ENCODE data around the gene HAGHL. TPM values are rescaled to one million over a fixed set of nuclear protein-coding genes. Genes with fewer than 3 reads are reported as not detected.
A peak's percentile ranks its signal among the peaks of the same experiment; 100 is the strongest.
"Not testable (repeated sequence)": the region's sequence is repeated elsewhere in the genome, so short reads cannot be mapped to it uniquely, and the experiment has no call there.

Gene HAGHL
- total RNA-seq, 1 donor from 2014 or later: 6.5 TPM

GRCh38 chr16:762595-763268, 35.8 kb downstream of the HAGHL start:
- ATAC-seq: no peak
- DNase-seq (ENCODE audit: low spot score): no peak
- intact Hi-C loops (cut with DNase I): no loop called here

GRCh38 chr16:763369-764183, 36.7 kb downstream of the HAGHL start:
- DNase-seq (ENCODE audit: low spot score) (no peak), ATAC-seq (no peak)
- intact Hi-C loops (cut with DNase I): no loop called here

GRCh38 chr16:764184-764750, 37.4 kb downstream of the HAGHL start:
- no peak for ATAC-seq

GRCh38 chr16:764848-765487, 38.1 kb downstream of the HAGHL start:
- no peak for DNase-seq (ENCODE audit: low spot score)
- no peak for ATAC-seq
- intact Hi-C loops (cut with DNase I): no loop called here

More at GRCh38 chr16:764184-764750, 37.4 kb downstream of the HAGHL start:
- intact Hi-C loops (cut with DNase I): no loop called here
- DNase-seq (ENCODE audit: low spot score): no peak

- DNase-seq (ENCODE audit: low spot score): no peak
- intact Hi-C loops (cut with DNase I): no loop called here
- ATAC-seq: no peak
Observed at GRCh38 chr16:765488-765865, 38.6 kb downstream of the HAGHL start.

- intact Hi-C loops (cut with DNase I): no loop called here
- ATAC-seq (no peak), DNase-seq (ENCODE audit: low spot score) (no peak)
Observed at GRCh38 chr16:766008-766819, 39.3 kb downstream of the HAGHL start.

- ATAC-seq (no peak), DNase-seq (ENCODE audit: low spot score) (no peak)
- intact Hi-C loops (cut with DNase I): no loop called here
Observed at GRCh38 chr16:766820-767640, 40.1 kb downstream of the HAGHL start.

- intact Hi-C loops (cut with DNase I): no loop called here
- ATAC-seq (no peak), DNase-seq (ENCODE audit: low spot score) (no peak)
Observed at GRCh38 chr16:767743-768235, 40.9 kb downstream of the HAGHL start.

GRCh38 chr16:768428-768827, 41.5 kb downstream of the HAGHL start:
- no peak for ATAC-seq
- DNase-seq (ENCODE audit: low spot score): no peak
- intact Hi-C loops (cut with DNase I): no loop called here

- intact Hi-C loops (cut with DNase I): no loop called here
- DNase-seq (ENCODE audit: low spot score): no peak
- no peak for ATAC-seq
Observed at GRCh38 chr16:769184-769784, 42.4 kb downstream of the HAGHL start.

GRCh38 chr16:769934-770333, 43.0 kb downstream of the HAGHL start:
- intact Hi-C loops (cut with DNase I): no loop called here
- peak; percentile 15 for ATAC-seq
- DNase-seq (ENCODE audit: low spot score): no peak

- intact Hi-C loops (cut with DNase I): no loop called here
- ATAC-seq (no peak), DNase-seq (ENCODE audit: low spot score) (no peak)
Observed at GRCh38 chr16:770411-770810, 43.5 kb downstream of the HAGHL start.

- no peak for DNase-seq (ENCODE audit: low spot score)
- no peak for ATAC-seq
- intact Hi-C loops (cut with DNase I): no loop called here
Observed at GRCh38 chr16:772959-773358, 46.1 kb downstream of the HAGHL start.

GRCh38 chr16:774086-775001, 47.4 kb downstream of the HAGHL start:
- ATAC-seq (no peak), DNase-seq (ENCODE audit: low spot score) (no peak)
- intact Hi-C loops (cut with DNase I): no loop called here

- DNase-seq (ENCODE audit: low spot score): no peak
- intact Hi-C loops (cut with DNase I): no loop called here
- no peak for ATAC-seq
Observed at GRCh38 chr16:775236-775796, 48.4 kb downstream of the HAGHL start.

GRCh38 chr16:776298-776697, 49.4 kb downstream of the HAGHL start:
- ATAC-seq; intact Hi-C loops (cut with DNase I); DNase-seq (ENCODE audit: low spot score): not testable (repeated sequence)
